Endometrium (tissue), 2 donors: ENCODE results near the gene CREB5.
A peak's percentile ranks its signal among the peaks of the same experiment; 100 is the strongest.
"Not testable (repeated sequence)": the region's sequence is repeated elsewhere in the genome, so short reads cannot be mapped to it uniquely, and the experiment has no call there.

Experiments
- FAIRE-seq: peaks from 2 replicates; lab custom pipeline; 2012; peaks lifted over from hg19 to GRCh38; lab: Jason Lieb, UNC
- donor health status: control.
- donor health status: control.

CREB5 gene

DNA sequence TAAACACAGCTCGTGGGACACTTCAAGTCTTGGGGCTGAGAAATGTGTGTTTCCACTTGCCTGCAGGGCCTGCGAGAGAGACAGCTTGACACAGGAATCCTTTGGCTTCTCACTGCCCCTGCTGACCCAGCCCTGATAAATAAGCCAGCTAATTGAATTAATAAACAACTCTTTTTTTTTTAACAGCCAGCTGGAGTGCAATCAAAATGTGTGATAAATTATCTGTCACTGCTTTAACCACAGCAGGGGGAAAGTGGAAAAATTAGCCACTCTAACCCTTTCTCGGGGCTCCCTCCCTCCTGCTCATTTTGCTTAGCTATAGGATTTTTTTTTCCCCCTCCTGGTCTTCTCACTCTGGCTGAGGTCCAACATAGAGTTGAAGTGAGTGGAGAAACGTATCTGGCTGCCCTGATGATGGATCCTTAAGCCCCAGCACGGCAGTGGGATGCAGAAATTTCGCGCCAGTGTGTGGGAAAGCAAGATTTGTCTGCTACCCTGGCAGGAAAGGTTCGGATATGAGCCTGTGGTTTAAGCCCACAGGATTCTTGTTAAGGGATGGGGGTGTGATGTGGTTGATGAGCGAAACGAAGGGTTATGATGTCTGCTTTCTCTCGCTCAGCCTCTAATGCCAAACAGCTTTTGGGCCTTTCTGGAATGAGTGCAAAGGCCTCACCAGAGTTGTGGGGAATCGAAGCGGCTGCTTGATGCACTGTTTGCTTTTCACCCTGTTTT lies 372.0 kb downstream of the CREB5 start:
- FAIRE-seq = no peak

DNA sequence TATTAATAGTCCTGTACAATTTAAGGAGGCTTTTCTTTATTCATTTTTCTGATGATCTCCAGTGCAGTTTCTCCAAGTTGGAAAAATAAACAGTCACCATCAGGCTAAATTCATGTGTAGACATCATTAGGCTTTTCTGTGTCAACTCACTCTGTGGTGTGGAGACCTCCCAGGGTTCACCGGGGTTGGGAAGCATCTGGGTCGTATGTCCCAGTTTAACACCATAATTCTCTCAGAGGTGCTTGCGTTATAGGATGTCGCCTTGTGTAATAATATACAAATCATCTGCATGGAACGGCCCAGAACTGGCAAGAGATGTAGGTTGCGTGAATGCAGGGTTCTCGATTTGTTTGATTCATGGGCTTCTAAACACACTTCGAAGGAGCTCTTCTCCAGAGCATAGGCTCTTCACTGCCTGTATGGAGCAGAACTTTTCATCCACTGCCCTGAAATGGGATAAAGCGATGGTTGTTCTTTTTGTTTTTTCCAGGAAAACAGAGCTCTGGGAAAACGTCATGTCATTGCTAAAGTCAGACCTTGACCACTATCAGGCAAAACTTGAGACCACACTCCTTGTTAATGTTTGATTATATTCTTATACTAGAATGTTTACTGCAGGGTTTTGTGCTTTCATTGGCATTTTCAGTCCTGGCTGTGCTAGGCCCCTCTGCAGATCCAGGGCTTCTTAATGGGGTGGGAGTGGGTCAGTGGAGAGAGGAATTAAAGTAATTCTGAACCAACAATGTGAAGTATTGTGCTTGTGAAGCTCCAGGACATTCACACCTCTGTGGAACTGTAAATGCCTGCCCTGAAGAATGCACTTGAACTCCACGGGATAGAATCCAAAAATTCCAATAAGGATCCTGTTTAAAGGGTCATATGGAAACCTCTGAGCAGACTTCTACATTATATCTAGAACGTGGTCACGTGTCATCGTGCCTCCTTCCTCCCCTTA lies 373.0 kb downstream of the CREB5 start:
- FAIRE-seq = no peak

DNA sequence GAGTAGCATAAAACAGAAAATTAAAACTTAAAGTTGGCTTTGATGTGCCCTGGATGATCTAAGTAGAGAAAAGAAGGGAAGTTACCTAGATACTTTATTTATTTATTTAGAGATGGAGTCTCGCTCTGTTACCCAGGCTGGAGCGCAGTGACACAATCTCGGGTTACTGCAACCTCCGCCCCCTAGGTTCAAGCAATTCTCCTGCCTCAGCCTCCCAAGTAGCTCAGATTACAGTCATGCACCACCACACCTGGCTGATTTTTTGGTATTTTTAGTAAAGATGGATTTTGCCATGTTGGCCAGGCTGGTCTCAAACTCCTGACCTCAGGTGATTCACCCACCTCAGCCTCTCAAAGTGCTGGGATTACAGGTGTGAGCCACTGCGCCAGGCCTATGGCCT lies 373.8 kb downstream of the CREB5 start:
- FAIRE-seq = not testable (repeated sequence)

DNA sequence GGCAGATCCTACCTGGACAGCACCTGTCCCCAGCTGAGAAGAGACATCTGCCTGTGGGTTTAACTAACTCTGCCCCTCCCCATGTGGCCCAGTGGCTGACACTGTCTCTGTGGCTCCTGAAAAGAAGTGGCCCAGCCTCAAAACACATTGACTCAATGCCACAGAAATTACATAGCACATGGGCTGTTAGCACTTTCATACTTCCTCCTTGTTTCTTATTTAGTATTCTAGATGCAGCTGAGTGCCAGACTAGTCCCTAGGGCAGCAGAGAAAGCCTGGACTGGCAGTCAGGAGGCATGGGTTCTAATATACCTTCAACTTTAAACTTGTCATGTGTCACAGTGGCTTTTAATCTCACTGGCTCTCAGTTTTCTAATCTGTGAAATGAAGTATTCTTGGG lies 374.8 kb downstream of the CREB5 start:
- FAIRE-seq = no peak

DNA sequence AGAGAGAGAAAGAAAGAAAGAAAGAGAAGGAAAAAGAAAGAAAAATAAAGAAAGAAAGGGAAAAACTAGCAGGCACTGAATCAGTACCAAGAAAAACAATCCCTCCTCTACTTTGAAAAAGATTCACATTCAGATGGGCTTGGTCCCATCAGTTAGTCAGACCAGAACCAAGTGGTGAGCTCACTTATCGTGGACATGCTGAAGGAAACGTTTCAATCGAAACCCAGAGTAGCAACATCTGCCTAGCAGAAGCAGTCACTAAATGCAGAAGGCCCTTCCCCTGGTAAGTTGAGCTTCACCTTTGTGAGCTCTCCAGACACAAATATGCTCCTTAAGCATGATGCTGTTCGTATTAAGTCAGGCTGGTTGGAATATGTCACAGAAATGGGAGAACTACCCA lies 378.1 kb downstream of the CREB5 start:
- FAIRE-seq = no peak

DNA sequence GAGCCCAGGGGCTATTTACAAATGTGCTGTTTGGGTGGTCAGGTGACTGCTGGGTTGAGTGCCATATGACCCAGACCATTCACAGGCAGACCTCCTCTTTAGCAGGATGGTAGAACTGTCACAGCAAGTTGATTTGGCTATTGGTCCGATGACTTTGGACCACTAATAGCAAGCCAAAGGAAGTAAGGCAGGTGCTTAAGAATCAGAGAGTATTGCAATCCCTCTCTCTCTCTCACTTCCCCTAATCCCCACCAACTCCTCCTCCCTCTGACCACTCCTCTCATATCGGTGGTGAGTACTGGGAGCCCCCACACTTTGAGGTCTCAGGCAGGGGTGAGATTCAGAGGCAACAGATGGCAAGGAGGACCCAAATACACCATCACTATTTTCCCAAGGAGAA lies 380.5 kb downstream of the CREB5 start:
- FAIRE-seq = no peak

DNA sequence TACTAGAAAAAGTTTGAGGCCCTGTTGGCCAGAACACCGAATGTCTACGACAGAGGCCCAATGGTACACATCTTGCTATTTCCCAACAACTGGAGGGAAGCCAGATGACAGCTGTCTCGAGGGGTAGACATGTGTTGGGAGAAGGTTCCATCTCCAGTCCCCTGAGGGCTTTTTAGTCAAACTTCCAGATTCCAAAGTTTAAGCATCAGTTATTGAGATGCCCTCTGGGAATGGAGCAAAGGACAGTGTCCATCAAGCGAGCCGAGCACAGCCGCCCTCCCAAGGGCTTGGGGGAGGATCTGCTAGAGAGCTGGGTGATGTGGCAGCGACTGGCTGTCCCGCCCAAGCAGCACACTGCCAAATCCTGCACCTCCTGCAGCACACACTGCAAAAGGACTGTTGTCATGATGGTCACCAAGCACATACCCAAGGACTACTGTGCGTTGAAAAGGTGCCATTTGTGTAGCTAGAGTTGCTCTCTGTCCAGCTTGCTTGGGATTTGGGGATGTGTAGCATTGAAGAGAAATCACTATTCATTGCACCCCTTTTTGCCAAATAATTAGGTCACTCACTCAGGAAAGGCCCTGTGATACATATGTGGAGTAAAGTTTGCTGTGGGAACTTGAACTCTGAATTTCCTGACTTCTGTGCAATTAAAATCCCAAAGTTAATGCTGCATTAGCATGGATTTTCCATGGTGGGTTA lies 381.2 kb downstream of the CREB5 start:
- no peak for FAIRE-seq

DNA sequence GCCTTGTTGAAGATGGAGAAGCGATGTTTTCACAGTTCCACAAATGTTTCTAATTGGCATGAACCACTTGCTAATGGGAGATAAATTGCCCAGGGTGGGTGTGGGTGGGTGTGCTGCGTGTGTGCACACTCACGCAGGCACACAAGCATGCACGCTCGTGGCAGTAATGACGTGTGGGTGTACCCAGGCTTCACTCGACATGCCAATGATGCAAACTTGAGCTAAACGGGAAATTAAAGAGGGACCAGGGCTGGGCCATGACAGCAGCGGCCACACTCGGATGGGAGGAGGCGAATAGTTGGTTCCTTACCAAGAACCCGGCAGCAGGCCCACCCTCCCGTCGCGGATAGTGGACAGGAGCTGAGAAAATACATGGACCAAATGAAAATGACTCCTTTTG lies 386.0 kb downstream of the CREB5 start:
- no peak for FAIRE-seq

DNA sequence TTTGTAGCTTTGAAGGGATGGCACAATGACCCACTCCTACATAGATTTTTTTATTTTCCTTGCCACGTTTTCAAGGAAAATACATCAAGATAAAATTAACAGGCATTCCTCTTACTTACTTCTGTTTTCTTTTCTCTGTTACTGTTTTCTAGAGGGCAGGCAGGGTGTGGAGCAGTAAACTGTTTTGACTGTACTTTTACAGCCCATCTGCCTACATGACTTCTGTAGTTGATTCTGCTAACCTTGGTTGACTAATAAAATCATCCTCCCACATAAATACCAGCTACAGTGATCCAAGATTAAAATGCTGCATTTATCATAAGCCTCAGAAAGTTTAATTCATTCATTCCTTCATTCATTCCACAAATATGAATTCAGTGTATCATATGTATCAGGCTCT lies 387.3 kb downstream of the CREB5 start:
- peak; percentile 61 for FAIRE-seq

DNA sequence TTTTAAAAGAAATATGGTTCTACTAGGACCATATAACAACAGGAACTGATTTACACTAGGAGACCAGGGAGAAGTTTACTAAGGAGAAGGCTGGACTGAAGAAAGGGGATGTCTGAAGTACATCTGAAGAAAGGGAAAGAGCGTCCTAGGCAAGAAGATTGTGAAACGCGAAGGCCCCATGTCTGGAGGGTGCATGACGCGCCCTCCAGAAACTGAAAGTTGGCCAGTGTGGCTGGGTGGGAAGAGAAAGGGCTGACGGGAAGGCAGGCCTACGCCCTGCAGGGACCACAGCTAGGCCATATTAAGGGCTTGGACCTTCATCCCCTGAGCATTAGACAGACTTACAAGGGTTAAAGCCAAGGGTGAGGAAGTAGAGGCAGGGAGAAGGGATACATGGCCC lies 387.8 kb downstream of the CREB5 start:
- no peak for FAIRE-seq

DNA sequence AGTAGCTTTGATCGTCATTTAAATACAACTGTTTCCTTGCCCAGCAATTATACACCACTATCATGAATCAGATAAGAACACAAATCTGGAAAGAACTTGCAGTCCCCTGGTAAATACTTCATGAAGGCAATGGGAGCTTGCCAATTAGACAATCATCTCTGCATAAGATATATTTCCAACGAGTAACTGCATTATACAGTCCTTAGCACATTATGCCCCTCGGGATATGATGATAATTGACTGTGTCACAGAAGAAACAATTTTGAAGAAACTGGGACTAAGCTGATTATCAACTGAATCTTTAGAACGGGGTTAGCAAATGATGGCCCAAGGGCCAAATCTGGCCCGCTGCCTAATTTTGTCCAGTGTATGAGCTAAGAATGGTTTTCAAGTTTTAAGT lies 390.1 kb downstream of the CREB5 start:
- no peak for FAIRE-seq

DNA sequence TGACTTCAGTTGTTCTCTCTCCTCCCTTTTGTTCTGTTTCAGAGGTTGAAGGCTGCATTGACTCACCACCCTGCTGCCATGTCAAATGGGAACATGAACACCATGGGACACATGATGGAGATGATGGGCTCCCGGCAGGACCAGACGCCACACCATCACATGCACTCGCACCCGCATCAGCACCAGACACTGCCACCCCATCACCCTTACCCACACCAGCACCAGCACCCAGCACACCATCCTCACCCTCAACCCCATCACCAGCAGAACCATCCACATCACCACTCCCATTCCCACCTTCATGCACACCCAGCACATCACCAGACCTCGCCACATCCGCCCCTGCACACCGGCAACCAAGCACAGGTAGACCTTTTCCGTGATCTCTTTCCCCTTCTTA lies 391.8 kb downstream of the CREB5 start:
- no peak for FAIRE-seq

DNA sequence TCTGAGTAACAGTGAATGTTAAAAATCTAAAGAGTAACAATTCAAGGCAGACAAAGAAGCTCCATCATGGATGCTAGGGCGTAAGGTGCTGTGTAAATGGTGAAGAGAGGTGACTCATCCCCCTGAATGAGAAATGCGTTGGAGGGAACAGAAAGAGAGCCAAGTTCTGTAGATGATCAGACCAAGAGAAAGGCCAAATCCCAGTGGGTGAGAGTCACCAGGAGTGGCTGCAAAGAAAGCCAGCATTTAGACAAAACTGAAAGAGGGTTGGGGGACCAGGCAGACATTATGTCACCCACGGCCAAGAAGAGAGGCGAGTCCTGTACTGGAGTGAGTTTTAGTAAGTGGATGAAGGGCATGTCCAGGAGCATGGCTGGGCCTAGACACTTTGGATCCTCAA lies 392.7 kb downstream of the CREB5 start:
- no peak for FAIRE-seq

DNA sequence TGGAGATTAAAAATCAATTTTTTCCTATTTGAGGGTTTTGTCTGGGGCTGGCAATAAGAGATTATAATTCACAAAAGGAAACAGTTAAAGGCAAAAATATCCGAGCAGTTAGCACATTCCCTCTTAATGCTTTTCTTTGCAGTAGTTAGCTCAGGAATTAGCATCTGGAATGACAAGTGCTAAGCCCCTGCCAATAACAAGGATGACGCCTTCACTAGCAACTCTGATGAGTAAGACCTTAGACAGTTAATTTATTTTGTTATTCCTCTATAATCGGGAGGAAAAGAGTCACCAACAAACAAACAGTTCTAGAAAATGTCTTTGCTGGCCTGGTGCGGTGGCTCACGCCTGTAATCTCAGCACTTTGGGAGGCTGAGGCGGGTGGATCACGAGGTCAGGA lies 394.5 kb downstream of the CREB5 start:
- no peak for FAIRE-seq

DNA sequence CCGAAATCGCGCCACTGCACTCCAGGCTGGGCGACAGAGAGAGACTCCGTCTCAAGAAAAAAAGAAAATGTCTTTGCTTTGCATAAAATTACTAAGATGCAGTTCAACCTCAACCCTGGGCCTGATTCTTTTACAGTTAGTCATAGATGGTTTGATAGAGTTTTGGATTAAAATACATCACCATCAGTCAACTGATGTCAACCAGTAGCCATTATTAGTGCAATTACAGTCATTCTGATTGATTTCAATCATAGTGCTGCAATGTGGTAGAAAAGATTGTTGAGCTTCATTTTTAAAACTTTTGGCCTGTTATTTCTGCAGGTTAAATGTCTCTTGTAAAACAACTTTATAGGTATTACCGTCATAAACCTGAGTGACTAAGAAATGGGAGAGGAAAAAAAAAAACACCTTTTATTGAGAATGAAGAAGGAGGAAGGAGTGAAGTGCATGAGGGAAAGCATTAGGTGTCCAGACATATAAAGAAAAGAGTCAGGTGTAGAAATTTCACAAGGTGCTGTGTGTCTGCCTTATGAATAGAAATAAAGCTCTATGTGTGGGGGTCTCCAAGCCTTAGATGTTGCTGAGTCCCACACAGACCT lies 395.2 kb downstream of the CREB5 start:
- no peak for FAIRE-seq

DNA sequence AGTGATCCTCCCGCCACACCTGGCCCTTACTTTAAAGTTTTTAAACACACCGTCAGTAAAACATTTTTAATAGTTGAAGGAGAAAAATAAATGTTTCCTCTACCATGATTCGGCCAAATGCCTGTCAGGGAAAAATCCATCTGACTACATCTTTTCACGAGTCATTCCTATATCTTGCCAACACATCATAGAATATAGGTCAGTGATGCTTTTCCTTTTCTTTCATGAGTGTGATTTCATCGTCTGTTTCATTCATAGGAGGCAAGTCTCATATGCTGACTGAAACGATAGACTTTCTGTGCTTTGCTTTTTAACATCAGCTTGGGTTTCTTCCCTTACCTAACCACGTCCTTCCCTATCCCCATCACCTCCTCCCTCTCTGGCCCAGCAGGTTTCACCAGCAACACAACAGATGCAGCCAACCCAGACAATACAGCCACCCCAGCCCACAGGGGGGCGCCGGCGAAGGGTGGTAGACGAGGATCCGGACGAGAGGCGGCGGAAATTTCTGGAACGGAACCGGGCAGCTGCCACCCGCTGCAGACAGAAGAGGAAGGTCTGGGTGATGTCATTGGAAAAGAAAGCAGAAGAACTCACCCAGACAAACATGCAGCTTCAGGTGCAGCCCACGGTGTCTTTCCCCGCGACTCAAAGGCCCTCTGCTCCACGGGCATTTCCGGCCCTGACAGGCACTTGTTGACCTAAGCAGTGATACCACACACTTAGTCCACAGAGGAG lies 396.6 kb downstream of the CREB5 start:
- FAIRE-seq = no peak

DNA sequence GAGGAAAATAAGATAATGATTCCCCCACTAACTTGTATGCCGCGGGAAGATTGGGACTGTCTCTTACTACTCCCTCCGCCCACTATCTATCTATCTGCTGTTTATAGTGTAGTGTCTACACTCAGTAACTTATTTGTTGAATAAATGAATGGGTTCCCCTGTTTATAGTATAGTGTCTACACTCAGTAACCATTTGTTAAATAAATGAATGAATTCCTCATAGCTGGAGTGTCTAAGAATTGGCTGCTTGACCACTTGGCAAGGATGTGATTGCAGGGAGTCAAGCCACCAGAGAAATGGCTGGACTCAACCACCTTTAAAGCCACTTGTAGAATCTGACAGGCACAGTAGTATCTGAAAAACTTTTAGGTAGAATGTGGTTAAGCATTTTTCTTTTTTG lies 398.7 kb downstream of the CREB5 start:
- no peak for FAIRE-seq

DNA sequence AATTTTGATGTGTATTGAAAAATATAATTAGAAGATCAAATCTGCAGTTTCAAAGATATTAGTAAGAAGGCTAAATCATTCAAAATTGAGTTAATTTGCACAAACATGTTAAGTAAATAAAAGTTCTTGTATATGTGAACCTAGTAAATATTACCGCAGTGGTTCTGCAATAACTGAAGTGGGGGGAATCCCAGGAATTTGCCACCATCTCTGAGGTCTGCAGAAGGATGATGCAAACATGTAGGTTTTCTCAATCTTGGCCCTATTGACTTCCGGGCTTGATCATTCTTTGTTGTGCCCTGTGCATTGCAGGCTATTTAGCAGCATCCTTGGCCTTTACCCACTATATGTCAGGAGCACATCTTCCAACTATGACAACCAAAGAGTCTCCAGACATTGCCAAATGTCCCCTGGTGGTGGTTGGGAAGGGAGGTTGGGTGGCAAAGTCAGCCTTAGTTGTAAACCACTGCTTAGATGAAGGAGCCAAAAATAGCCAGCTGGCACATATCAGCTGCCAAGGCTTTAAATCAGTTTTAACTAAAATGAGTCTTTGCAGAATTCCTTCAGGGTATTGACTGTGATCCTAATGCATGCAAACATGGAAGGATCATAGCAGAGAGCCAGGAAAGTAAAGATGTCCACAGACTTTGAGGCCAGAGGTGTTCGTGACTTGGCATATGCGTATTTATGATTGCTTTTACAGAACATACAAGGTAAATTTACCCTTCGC lies 399.5 kb downstream of the CREB5 start:
- no peak for FAIRE-seq

DNA sequence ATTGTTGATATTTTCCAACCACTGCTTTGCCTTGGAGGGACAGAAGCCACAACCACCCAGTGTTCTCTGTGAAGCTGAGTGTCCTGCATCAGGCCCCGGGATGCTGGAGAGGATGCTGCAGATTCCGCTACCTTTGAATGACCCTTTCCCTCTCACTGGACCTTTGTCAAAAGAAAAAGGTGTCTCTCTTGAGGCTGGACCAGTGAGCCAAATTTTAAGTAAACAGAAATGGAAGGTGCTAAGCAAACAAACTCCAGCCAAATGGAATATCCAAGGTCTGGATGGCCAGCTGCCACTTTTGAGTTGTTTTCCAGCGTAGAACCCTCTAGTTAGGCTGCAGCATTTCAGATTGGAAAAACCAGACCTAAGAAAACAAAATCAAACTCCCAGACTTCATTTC lies 400.3 kb downstream of the CREB5 start:
- FAIRE-seq = no peak

DNA sequence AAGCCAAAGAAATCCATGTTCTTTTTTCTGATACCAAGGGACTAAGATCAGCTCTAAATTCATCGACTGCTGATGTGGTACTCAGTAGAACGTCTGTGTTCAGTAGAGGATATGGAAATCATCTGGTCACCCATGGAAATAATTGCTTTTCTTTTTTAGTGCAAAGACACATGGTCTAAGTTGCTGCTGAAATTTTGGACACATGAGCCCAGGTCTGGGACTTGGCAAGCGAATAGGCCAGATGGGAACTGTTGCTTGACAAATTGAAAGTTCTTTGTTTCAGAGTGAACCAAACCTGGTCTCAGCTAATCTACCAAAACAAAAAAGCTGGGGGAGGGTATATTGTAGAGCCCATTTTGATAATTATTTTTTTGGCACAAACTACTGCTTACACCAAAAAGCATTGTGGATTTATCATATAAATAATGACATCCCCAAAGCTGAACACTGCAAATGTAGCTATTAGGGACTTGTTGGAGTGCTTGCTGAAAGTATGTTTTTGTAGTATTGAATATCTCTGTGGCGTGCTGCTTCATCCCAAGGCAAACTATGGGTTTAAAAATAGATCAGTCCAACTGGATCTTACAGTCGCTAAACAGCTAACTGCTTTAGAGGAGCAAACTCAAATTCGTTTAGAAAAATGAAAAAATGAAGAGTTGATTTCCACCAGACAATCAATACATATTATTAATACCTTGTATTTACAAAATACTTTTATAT lies 401.1 kb downstream of the CREB5 start:
- FAIRE-seq = no peak
